SK-N-SH treated with all-trans-retinoic acid at 6 μM for 48 hours (cell line): ENCODE measurements around the gene SMIM41.

Experiments used
- ATAC-seq: fragments of 200-7000 bp; cut with Tn5 transposase; 3 replicates; pipeline ENCODE4 v1.9.1; 2020; ENCODE audit warnings: mild to moderate bottlenecking, moderate library complexity
- ARNTL ChIP-seq: fragments of 450-650 bp; formaldehyde crosslinking; IDR thresholded peaks from 2 replicates; pipeline ENCODE4 v1.5.0; 2020; ENCODE audit warnings: low read depth, mild to moderate bottlenecking, moderate library complexity, borderline replicate concordance
- BACH2 ChIP-seq: fragments of 250-450 bp; sonication (Bioruptor Pico); IDR thresholded peaks from 2 replicates; pipeline ENCODE4 v1.9.0; 2021; ENCODE audit warnings: mild to moderate bottlenecking, borderline replicate concordance
- CSDC2 ChIP-seq: fragments of 250-450 bp; sonication (Bioruptor Pico); IDR thresholded peaks from 2 replicates; pipeline ENCODE4 v1.5.0; 2020; ENCODE audit warnings: mild to moderate bottlenecking, moderate library complexity
- CSRNP3 ChIP-seq: fragments of 250-450 bp; sonication (Bioruptor Pico); IDR thresholded peaks from 2 replicates; pipeline ENCODE4 v1.5.1; 2021; ENCODE audit warnings: mild to moderate bottlenecking, moderate library complexity
- ESRRG ChIP-seq: fragments of 250-450 bp; sonication (Bioruptor Pico); IDR thresholded peaks from 2 replicates; pipeline ENCODE4 v1.6.1; 2021; ENCODE audit warnings: mild to moderate bottlenecking
- GLIS3 ChIP-seq: fragments of 250-450 bp; sonication (Bioruptor Pico); IDR thresholded peaks from 2 replicates; pipeline ENCODE4 v1.5.0; 2020; ENCODE audit warnings: mild to moderate bottlenecking, moderate library complexity
- ISL1 ChIP-seq: fragments of 250-450 bp; sonication (Bioruptor Pico); IDR thresholded peaks from 2 replicates; pipeline ENCODE4 v2.1.2; 2022; ENCODE audit warnings: mild to moderate bottlenecking, moderate library complexity
- OSR1 ChIP-seq: fragments of 250-450 bp; sonication (Bioruptor Pico); IDR thresholded peaks from 2 replicates; pipeline ENCODE4 v1.8.0; 2022; ENCODE audit warnings: moderate library complexity, mild to moderate bottlenecking, inconsistent platforms
- PPARA ChIP-seq: fragments of 250-450 bp; sonication (Bioruptor Pico); IDR thresholded peaks from 2 replicates; pipeline ENCODE4 v1.5.0; 2020; ENCODE audit warnings: mild to moderate bottlenecking, borderline replicate concordance
- RARB ChIP-seq: fragments of 250-450 bp; sonication (Bioruptor Pico); IDR thresholded peaks from 2 replicates; pipeline ENCODE4 v1.8.0; 2021; ENCODE audit warnings: mild to moderate bottlenecking, moderate library complexity
- SNAI2 ChIP-seq: fragments of 250-450 bp; sonication (Bioruptor Pico); IDR thresholded peaks from 2 replicates; pipeline ENCODE4 v1.5.0; 2020; ENCODE audit warnings: mild to moderate bottlenecking, moderate library complexity
- TCF4 ChIP-seq: fragments of 250-450 bp; sonication (Bioruptor Pico); IDR thresholded peaks from 2 replicates; pipeline ENCODE4 v1.8.0; 2021; ENCODE audit warnings: mild to moderate bottlenecking, moderate library complexity, borderline replicate concordance
- TOX ChIP-seq: fragments of 250-450 bp; sonication (Bioruptor Pico); IDR thresholded peaks from 2 replicates; pipeline ENCODE4 v1.8.0; 2021; ENCODE audit warnings: mild to moderate bottlenecking, moderate library complexity, borderline replicate concordance
- ZC3H10 ChIP-seq: fragments of 250-450 bp; sonication (Bioruptor Pico); IDR thresholded peaks from 2 replicates; pipeline ENCODE4 v1.5.1; 2021; ENCODE audit warnings: mild to moderate bottlenecking, moderate library complexity
- ZFP3 ChIP-seq: fragments of 250-450 bp; sonication (Bioruptor Pico); IDR thresholded peaks from 2 replicates; pipeline ENCODE4 v1.5.0; 2020; ENCODE audit warnings: mild to moderate bottlenecking, moderate library complexity
- ZFP30 ChIP-seq: fragments of 450-650 bp; formaldehyde crosslinking; IDR thresholded peaks from 2 replicates; pipeline ENCODE4 v1.5.0; 2022; ENCODE audit warnings: mild to moderate bottlenecking, moderate library complexity
- ZNF565 ChIP-seq: fragments of 450-650 bp; formaldehyde crosslinking; conservative IDR thresholded peaks from 2 replicates; pipeline ENCODE4 v1.5.0; 2020; ENCODE audit warnings: low read depth, mild to moderate bottlenecking, moderate library complexity
- ZNF70 ChIP-seq: fragments of 450-650 bp; formaldehyde crosslinking; IDR thresholded peaks from 2 replicates; pipeline ENCODE4 v1.5.0; 2020; ENCODE audit warnings: mild to moderate bottlenecking, moderate library complexity
- ZNF8 ChIP-seq: fragments of 450-650 bp; formaldehyde crosslinking; IDR thresholded peaks from 2 replicates; pipeline ENCODE4 v1.5.0; 2020; ENCODE audit warnings: mild to moderate bottlenecking, moderate library complexity
- TF ChIP-seq, protein P1 (sequence below): fragments of 250-450 bp; sonication (Bioruptor Pico); IDR thresholded peaks from 2 replicates; pipeline ENCODE4 v1.8.0; 2021; ENCODE audit warnings: low read depth, mild to moderate bottlenecking, moderate library complexity, borderline replicate concordance
- TF ChIP-seq, protein P2 (sequence below): fragments of 250-450 bp; sonication (Bioruptor Pico); IDR thresholded peaks from 2 replicates; pipeline ENCODE4 v1.5.0; 2020; ENCODE audit warnings: mild to moderate bottlenecking, moderate library complexity
- TF ChIP-seq, protein P3 (sequence below): fragments of 250-450 bp; sonication (Bioruptor Pico); IDR thresholded peaks from 2 replicates; pipeline ENCODE4 v1.5.1; 2020; ENCODE audit warnings: low read depth, mild to moderate bottlenecking, moderate library complexity
- TF ChIP-seq, protein P4 (sequence below): fragments of 250-450 bp; sonication (Bioruptor Pico); IDR thresholded peaks from 2 replicates; pipeline ENCODE4 v1.8.0; 2020; ENCODE audit warnings: mild to moderate bottlenecking, moderate library complexity, borderline replicate concordance

SMIM41 gene

GRCh38 chr12:52078276-52078675 lies 1.2 kb upstream of the SMIM41 start:
- TF ChIP-seq GLIS3 (CRISPR knock-in tag) (no peak), CSRNP3 (CRISPR knock-in tag) (no peak), ZNF565 (CRISPR knock-in tag) (no peak), ISL1 (no peak), BACH2 (CRISPR knock-in tag) (no peak), ZFP3 (no peak), ARNTL (CRISPR knock-in tag) (no peak), RARB (CRISPR knock-in tag) (no peak), SNAI2 (CRISPR knock-in tag) (no peak), PPARA (CRISPR knock-in tag) (no peak), OSR1 (CRISPR knock-in tag) (no peak), CSDC2 (CRISPR knock-in tag) (no peak), TCF4 (CRISPR knock-in tag) (no peak), ZC3H10 (CRISPR knock-in tag) (no peak), ZNF70 (no peak), ZFP30 (CRISPR knock-in tag) (no peak)
- TF ChIP-seq, protein P1, sequence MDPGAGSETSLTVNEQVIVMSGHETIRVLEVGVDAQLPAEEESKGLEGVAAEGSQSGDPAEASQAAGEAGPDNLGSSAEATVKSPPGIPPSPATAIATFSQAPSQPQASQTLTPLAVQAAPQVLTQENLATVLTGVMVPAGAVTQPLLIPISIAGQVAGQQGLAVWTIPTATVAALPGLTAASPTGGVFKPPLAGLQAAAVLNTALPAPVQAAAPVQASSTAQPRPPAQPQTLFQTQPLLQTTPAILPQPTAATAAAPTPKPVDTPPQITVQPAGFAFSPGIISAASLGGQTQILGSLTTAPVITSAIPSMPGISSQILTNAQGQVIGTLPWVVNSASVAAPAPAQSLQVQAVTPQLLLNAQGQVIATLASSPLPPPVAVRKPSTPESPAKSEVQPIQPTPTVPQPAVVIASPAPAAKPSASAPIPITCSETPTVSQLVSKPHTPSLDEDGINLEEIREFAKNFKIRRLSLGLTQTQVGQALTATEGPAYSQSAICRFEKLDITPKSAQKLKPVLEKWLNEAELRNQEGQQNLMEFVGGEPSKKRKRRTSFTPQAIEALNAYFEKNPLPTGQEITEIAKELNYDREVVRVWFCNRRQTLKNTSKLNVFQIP = no peak
- TF ChIP-seq, protein P2, sequence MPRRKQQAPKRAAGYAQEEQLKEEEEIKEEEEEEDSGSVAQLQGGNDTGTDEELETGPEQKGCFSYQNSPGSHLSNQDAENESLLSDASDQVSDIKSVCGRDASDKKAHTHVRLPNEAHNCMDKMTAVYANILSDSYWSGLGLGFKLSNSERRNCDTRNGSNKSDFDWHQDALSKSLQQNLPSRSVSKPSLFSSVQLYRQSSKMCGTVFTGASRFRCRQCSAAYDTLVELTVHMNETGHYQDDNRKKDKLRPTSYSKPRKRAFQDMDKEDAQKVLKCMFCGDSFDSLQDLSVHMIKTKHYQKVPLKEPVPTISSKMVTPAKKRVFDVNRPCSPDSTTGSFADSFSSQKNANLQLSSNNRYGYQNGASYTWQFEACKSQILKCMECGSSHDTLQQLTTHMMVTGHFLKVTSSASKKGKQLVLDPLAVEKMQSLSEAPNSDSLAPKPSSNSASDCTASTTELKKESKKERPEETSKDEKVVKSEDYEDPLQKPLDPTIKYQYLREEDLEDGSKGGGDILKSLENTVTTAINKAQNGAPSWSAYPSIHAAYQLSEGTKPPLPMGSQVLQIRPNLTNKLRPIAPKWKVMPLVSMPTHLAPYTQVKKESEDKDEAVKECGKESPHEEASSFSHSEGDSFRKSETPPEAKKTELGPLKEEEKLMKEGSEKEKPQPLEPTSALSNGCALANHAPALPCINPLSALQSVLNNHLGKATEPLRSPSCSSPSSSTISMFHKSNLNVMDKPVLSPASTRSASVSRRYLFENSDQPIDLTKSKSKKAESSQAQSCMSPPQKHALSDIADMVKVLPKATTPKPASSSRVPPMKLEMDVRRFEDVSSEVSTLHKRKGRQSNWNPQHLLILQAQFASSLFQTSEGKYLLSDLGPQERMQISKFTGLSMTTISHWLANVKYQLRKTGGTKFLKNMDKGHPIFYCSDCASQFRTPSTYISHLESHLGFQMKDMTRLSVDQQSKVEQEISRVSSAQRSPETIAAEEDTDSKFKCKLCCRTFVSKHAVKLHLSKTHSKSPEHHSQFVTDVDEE (CRISPR knock-in tag) = no peak
- TF ChIP-seq, protein P3, sequence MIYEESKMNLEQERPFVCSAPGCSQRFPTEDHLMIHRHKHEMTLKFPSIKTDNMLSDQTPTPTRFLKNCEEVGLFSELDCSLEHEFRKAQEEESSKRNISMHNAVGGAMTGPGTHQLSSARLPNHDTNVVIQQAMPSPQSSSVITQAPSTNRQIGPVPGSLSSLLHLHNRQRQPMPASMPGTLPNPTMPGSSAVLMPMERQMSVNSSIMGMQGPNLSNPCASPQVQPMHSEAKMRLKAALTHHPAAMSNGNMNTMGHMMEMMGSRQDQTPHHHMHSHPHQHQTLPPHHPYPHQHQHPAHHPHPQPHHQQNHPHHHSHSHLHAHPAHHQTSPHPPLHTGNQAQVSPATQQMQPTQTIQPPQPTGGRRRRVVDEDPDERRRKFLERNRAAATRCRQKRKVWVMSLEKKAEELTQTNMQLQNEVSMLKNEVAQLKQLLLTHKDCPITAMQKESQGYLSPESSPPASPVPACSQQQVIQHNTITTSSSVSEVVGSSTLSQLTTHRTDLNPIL (CRISPR knock-in tag) = no peak
- TF ChIP-seq, all 23 proteins: peak for 0
- no peak for ATAC-seq

- no peak for ATAC-seq
- TF ChIP-seq, protein P1 = no peak
- TF ChIP-seq RARB (CRISPR knock-in tag) (no peak), ZNF70 (no peak), GLIS3 (CRISPR knock-in tag) (no peak), SNAI2 (CRISPR knock-in tag) (no peak), ZC3H10 (CRISPR knock-in tag) (no peak), ARNTL (CRISPR knock-in tag) (no peak), PPARA (CRISPR knock-in tag) (no peak), ZNF8 (no peak), ZNF565 (CRISPR knock-in tag) (no peak), ISL1 (no peak), CSDC2 (CRISPR knock-in tag) (no peak), CSRNP3 (CRISPR knock-in tag) (no peak), ESRRG (CRISPR knock-in tag) (no peak), OSR1 (CRISPR knock-in tag) (no peak), TOX (no peak), TCF4 (CRISPR knock-in tag) (no peak), BACH2 (CRISPR knock-in tag) (no peak)
- TF ChIP-seq, protein P4, sequence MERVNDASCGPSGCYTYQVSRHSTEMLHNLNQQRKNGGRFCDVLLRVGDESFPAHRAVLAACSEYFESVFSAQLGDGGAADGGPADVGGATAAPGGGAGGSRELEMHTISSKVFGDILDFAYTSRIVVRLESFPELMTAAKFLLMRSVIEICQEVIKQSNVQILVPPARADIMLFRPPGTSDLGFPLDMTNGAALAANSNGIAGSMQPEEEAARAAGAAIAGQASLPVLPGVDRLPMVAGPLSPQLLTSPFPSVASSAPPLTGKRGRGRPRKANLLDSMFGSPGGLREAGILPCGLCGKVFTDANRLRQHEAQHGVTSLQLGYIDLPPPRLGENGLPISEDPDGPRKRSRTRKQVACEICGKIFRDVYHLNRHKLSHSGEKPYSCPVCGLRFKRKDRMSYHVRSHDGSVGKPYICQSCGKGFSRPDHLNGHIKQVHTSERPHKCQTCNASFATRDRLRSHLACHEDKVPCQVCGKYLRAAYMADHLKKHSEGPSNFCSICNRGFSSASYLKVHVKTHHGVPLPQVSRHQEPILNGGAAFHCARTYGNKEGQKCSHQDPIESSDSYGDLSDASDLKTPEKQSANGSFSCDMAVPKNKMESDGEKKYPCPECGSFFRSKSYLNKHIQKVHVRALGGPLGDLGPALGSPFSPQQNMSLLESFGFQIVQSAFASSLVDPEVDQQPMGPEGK (CRISPR knock-in tag) = no peak
Observed at GRCh38 chr12:52080403-52081251, 1.1 kb downstream of the SMIM41 start.
